Measurements from ENCODE around the gene KCNK5. TPM values are rescaled to one million over a fixed set of nuclear protein-coding genes. Genes with fewer than 3 reads are reported as not detected.

The KCNK5 gene
- polyA plus RNA-seq, 3 donors = 0.09 TPM; not detected in 2

- H3K36me3 Mint-ChIP-seq = no peaks in the 10 kb centered on the region
- H3K27ac ChIP-seq (ENCODE audit: low read depth in 1 of 2, low read length in 2 of 2) = no peak overlapping the region
- no peak overlapping the region for H3K27ac Mint-ChIP-seq
- H3K4me1 Mint-ChIP-seq = peaks cover 15% of the 10 kb centered on the region
- no peak overlapping the region for H3K4me3 ChIP-seq (replicated peaks in 1 of 3; ENCODE audit: low read depth in 2 of 3, low read length in 3 of 3)
- H4K20me1 ChIP-seq (ENCODE audit: insufficient read depth, low read length) = no peaks in the 10 kb centered on the region
- WGBS (ENCODE audit: insufficient coverage) = no CpG with 5 or more reads among the region's 2 CpGs
- no peak for DNase-seq
- H3K27me3 ChIP-seq (ENCODE audit: control insufficient read depth in 2 of 2, insufficient read depth in 2 of 2, low read length in 2 of 2) = no peaks in the 10 kb centered on the region
- no peak overlapping the region for H3K4me2 ChIP-seq (replicated peaks; ENCODE audit: extremely low read depth, low read length, poor library complexity, severe bottlenecking)
- no peaks in the 10 kb centered on the region for H3K79me2 ChIP-seq (ENCODE audit: insufficient read depth, low read length)
- no peak overlapping the region for H2AFZ ChIP-seq (ENCODE audit: insufficient read depth, low read depth, low read length, poor library complexity, severe bottlenecking)
- H3K9me3 ChIP-seq (replicated peaks in 1 of 2; ENCODE audit: control insufficient read depth in 1 of 2, insufficient read depth in 1 of 2, low read length in 2 of 2) = no peaks in the 10 kb centered on the region
- H3K27me3 Mint-ChIP-seq (ENCODE audit: low read depth in 3 of 3) = no peaks in the 10 kb centered on the region
- no peaks in the 10 kb centered on the region for H3K36me3 ChIP-seq (replicated peaks in 1 of 2; ENCODE audit: control insufficient read depth in 1 of 2, insufficient read depth in 2 of 2, low read length in 2 of 2)
- TF ChIP-seq CTCF (IDR thresholded peaks at IDR 0.05) = no peak
- intact Hi-C loops (cut with micrococcal nuclease) = no loop called here
- H3K4me1 ChIP-seq (ENCODE audit: control insufficient read depth in 1 of 2, insufficient read depth in 2 of 2, low read length in 2 of 2) = peaks cover 7 to 12% of the 10 kb centered on the region in 2 donors
- H3K9me3 Mint-ChIP-seq = no peaks in the 10 kb centered on the region
- H3K4me3 Mint-ChIP-seq = no peak overlapping the region
- no peak overlapping the region for H3K9ac ChIP-seq (ENCODE audit: insufficient read depth, low read length, poor library complexity, severe bottlenecking)
Observed at GRCh38 chr6:39266375-39266774, 37.1 kb upstream of the KCNK5 start.

DNA sequence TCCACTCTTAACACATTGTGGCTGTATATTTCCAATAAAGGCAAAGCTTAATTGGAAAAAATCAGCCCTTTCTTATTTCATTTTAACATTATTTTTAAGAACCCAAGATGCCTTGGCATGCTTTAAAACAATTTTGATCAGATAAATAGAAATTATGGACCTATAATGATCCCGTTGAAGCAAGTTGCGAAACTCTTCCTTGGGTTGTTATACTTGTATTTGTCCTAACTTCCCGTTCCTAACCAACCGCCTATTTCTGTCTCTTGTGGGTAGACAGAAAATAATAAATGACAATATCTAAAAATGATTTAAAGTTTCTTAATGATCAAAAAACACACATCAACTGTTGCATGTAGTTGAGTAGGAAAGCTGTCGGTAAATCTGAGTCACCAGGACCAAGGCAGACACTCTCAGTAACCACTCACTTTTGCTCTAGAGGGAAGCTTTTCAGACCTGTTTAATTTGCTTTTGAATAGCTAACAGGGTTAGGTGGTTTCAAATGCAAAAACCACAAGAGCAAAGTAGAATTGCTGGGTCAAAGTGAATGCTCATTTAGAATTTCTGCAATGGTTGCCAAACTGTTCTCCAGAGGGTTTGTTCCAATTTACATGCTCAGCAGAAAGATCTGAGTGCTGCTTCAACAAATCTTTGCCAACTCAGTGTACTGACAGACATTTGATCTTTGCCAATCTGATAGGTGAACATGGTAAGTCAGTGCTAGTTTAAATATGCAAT is 34.2 kb upstream of the KCNK5 start:
- Histone ChIP-seq H3K27me3 (ENCODE audit: control insufficient read depth in 2 of 2, insufficient read depth in 2 of 2, low read length in 2 of 2) (no peaks in the 10 kb centered on the region), H3K9ac (ENCODE audit: insufficient read depth, low read length, poor library complexity, severe bottlenecking) (no peak overlapping the region), H3K9me3 (replicated peaks in 1 of 2; ENCODE audit: control insufficient read depth in 1 of 2, insufficient read depth in 1 of 2, low read length in 2 of 2) (no peaks in the 10 kb centered on the region), H2AFZ (ENCODE audit: insufficient read depth, low read depth, low read length, poor library complexity, severe bottlenecking) (peak overlapping the region; percentile 16), H4K20me1 (ENCODE audit: insufficient read depth, low read length) (no peaks in the 10 kb centered on the region), H3K4me3 (replicated peaks in 1 of 3; ENCODE audit: low read depth in 2 of 3, low read length in 3 of 3) (no peak overlapping the region), H3K79me2 (ENCODE audit: insufficient read depth, low read length) (no peaks in the 10 kb centered on the region), H3K4me1 (ENCODE audit: control insufficient read depth in 1 of 2, insufficient read depth in 2 of 2, low read length in 2 of 2) (peaks cover 7 to 12% of the 10 kb centered on the region in 2 donors), H3K36me3 (replicated peaks in 1 of 2; ENCODE audit: control insufficient read depth in 1 of 2, insufficient read depth in 2 of 2, low read length in 2 of 2) (no peaks in the 10 kb centered on the region), H3K27ac (ENCODE audit: low read depth in 1 of 2, low read length in 2 of 2) (no peak overlapping the region), H3K4me2 (replicated peaks; ENCODE audit: extremely low read depth, low read length, poor library complexity, severe bottlenecking) (no peak overlapping the region)
- DNase-seq = peak in 1 of 3 donors; percentile 29
- H3K36me3 Mint-ChIP-seq = no peaks in the 10 kb centered on the region
- no CpG with 5 or more reads among the region's 5 CpGs for WGBS (ENCODE audit: insufficient coverage)
- no peak overlapping the region for H3K4me3 Mint-ChIP-seq
- H3K9me3 Mint-ChIP-seq = peaks cover 0 to 3% (median 0%) of the 10 kb centered on the region in 7 donors
- peaks cover 15% of the 10 kb centered on the region for H3K4me1 Mint-ChIP-seq
- H3K27ac Mint-ChIP-seq = no peak overlapping the region
- H3K27me3 Mint-ChIP-seq (ENCODE audit: low read depth in 3 of 3) = peaks cover 0 to 3% (median 0%) of the 10 kb centered on the region in 3 donors
- no peak for TF ChIP-seq CTCF (IDR thresholded peaks at IDR 0.05)
- intact Hi-C loops (cut with micrococcal nuclease) = no loop called here
